K562 (cell line): Measurements from ENCODE around the gene UQCRH. TPM values are rescaled to one million over a fixed set of nuclear protein-coding genes. Genes with fewer than 3 reads are reported as not detected.

Experiments
- BRD9 ChIP-seq: fragments of 450-650 bp; IDR thresholded peaks from 2 replicates; pipeline ENCODE4 v1.6.1; 2018; ENCODE audit warnings: low read depth; ENCODE audit not compliant: partially characterized antibody
- COPS2 ChIP-seq: fragments of 450-650 bp; conservative IDR thresholded peaks from 2 replicates; pipeline ENCODE4 v1.6.1; 2016; ENCODE audit warnings: mild to moderate bottlenecking, moderate library complexity
- FOXK2 ChIP-seq, 2 experiments: fragments of 450-650 bp; IDR thresholded peaks in 1 of 2; conservative IDR thresholded peaks in 1 of 2; 2 replicates each; pipeline ENCODE4 v1.6.1; 2016; ENCODE audit warnings: low read depth in 2 of 2, mild to moderate bottlenecking in 1 of 2
- GABPB1 ChIP-seq: sonication (generic); formaldehyde crosslinking; IDR thresholded peaks from 2 replicates; pipeline ENCODE4 v1.8.0; 2022; ENCODE audit warnings: mild to moderate bottlenecking, missing genetic modification reagents
- GATAD2B ChIP-seq: fragments of 450-650 bp; IDR thresholded peaks from 2 replicates; pipeline ENCODE4 v1.6.1; 2017; ENCODE audit warnings: mild to moderate bottlenecking, borderline replicate concordance
- HEY1 ChIP-seq: fragments of 250-450 bp; sonication (Bioruptor Pico); IDR thresholded peaks from 2 replicates; pipeline ENCODE4 v1.5.0; 2020; ENCODE audit warnings: mild to moderate bottlenecking, moderate library complexity, borderline replicate concordance
- IFI16 ChIP-seq: fragments of 250-450 bp; sonication (Bioruptor Pico); IDR thresholded peaks from 2 replicates; pipeline ENCODE4 v2.1.2; 2022; ENCODE audit warnings: mild to moderate bottlenecking, inconsistent platforms
- MTA1 ChIP-seq: fragments of 450-650 bp; IDR thresholded peaks from 2 replicates; pipeline ENCODE4 v1.6.1; 2017; ENCODE audit warnings: borderline replicate concordance
- MYC ChIP-seq, 2 experiments: fragments of 250-450 bp in 1 of 2; sonication (Bioruptor Pico) in 1 of 2; IDR thresholded peaks; 2 replicates each; pipeline versions ENCODE4 v1.5.1 to v1.6.1; 2012 to 2021; ENCODE audit warnings: low read depth in 2 of 2, borderline replicate concordance in 1 of 2, improper control_type of control experiment in 1 of 2, low read length in 1 of 2, mild to moderate bottlenecking in 1 of 2, moderate library complexity in 1 of 2
- PHF21A ChIP-seq: fragments of 450-650 bp; IDR thresholded peaks from 2 replicates; pipeline ENCODE4 v1.6.1; 2017; ENCODE audit warnings: low read depth, borderline replicate concordance
- SREBF1 ChIP-seq: fragments of 150-350 bp; IDR thresholded peaks from 2 replicates; pipeline ENCODE4 v1.6.1; 2014; ENCODE audit warnings: antibody characterized with exemption, low read depth, low read length, borderline replicate concordance
- TAF15 ChIP-seq: fragments of 200-400 bp; formaldehyde crosslinking; IDR thresholded peaks from 2 replicates; pipeline ENCODE4 v1.6.1; 2017; ENCODE audit warnings: mild to moderate bottlenecking, low read depth, low read length, moderate library complexity
- TRIM24 ChIP-seq, 2 experiments: fragments of 450-650 bp; IDR thresholded peaks; 2 replicates each; pipeline ENCODE4 v1.6.1; 2016
- ZBED1 ChIP-seq: IDR thresholded peaks from 2 replicates; pipeline ENCODE4 v1.6.1; 2014
- ZFPM2 ChIP-seq: fragments of 250-450 bp; sonication (Bioruptor Pico); IDR thresholded peaks from 2 replicates; pipeline ENCODE4 v1.5.1; 2022; ENCODE audit warnings: mild to moderate bottlenecking
- ZNF57 ChIP-seq: fragments of 450-650 bp; formaldehyde crosslinking; IDR thresholded peaks from 2 replicates; pipeline ENCODE4 v1.4.0; 2020; ENCODE audit warnings: mild to moderate bottlenecking, moderate library complexity
- polyA plus RNA-seq, 8 experiments: library from polyadenylated mRNA; depleted of rRNA in 4 of 8; stranded (reverse) in 5 of 8; unstranded in 3 of 8; fragments of >200 nt; fragmentation: Nextera tagmentation in 2 of 8; fragmentation: Illumina TruSeq in 1 of 8; extraction: Ambion mirVana in 2 of 8; extraction: Trizol in 1 of 8; gene quantifications; 2 replicates each; pipeline versions ENCODE4 v1.2.1 to v1.2.3, GENCODE V29; 2011 to 2014; ENCODE audit warnings: inconsistent platforms in 1 of 8, missing spikeins in 1 of 8
- total RNA-seq, 7 experiments: library from RNA; depleted of rRNA in 6 of 7; stranded (reverse); fragments of >200 nt in 6 of 7; fragmentation: Illumina TruSeq in 2 of 7; extraction: Trizol in 2 of 7; gene quantifications; 2 replicates each; pipeline versions ENCODE4 v1.2.1 to v1.2.3, GENCODE V29; 2011 to 2021; ENCODE audit warnings: low replicate concordance in 1 of 7
- TF ChIP-seq, protein P1 (sequence below), 2 experiments: fragments of 450-650 bp; conservative IDR thresholded peaks; 2 replicates each; pipeline ENCODE4 v1.6.1; 2017; ENCODE audit warnings: mild to moderate bottlenecking in 2 of 2, moderate library complexity in 2 of 2
- TF ChIP-seq, protein P2 (sequence below): fragments of 450-650 bp; IDR thresholded peaks from 2 replicates; pipeline ENCODE4 v1.6.1; 2017; ENCODE audit warnings: mild to moderate bottlenecking, moderate library complexity
- TF ChIP-seq, protein P3 (sequence below), 2 experiments: fragments of 450-650 bp; IDR thresholded peaks; 2 replicates each; pipeline ENCODE4 v1.6.1; 2016
- TF ChIP-seq, protein P4 (sequence below), 2 experiments: fragments of 450-650 bp in 1 of 2; IDR thresholded peaks; 2 replicates each; pipeline ENCODE4 v1.6.1; 2011 to 2017; ENCODE audit warnings: low read depth in 2 of 2, antibody characterized with exemption in 1 of 2, borderline replicate concordance in 1 of 2, low read length in 1 of 2, mild to moderate bottlenecking in 1 of 2, mixed read lengths in 1 of 2; ENCODE audit not compliant: control insufficient read depth in 1 of 2

The UQCRH gene
- total and polyA plus RNA-seq, 9 of the 15 experiments (the other 6 are each of a cell fraction or from before 2014, with no cell fraction given), result 1,267 to 5,184 (median 2,410) TPM

DNA sequence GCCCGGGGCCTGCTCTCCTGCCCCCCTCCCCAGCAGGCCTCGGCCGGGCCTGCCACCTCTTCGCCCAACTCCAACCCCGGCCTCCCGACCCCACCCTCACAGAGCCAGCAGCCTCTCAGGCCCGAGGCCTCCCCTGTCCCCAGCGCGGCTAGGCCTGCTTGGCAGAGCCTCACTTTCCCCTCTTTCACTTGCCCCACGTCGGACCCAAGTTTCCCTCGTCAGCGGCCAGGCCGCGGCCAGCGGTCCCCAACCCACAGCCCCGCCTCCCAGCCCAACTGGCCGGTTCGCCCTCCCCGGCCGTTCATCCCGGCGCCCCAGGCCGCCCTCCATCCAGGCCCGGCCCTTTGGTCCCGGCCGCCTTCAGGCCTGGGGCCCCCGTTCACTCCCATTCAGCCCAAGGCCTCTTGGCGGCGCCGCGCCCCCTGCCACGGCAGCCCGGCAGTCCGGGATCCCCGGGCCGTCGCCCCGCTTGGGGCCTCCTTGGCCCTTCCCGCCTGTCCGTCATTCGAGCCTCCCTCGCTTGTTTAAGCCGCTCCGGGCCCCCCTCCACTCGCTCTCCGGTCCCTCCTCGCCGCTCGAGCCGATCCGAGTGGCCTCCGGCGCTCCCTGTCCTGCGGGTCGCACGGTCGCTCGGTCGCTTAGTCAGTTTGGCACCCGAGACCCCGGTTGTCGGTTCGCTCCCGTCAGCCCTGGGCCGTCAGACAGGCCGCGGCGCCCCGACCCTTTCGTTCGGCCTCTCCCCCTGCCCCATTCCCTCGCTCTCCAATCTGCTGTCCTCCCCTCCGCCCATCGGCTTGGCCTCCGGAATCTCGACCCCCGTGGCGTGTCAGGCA, 1.5 kb upstream of the UQCRH start (continued):
- TF ChIP-seq BRD9 (no peak), PHF21A (no peak), FOXK2 (conservative IDR thresholded peaks at IDR 0.05 in 1 of 2, IDR thresholded peaks at IDR 0.05 in 1 of 2; ENCODE audit: low read depth in 2 of 2) (no peak), ZBED1 (no peak), SREBF1 (no peak), COPS2 (no peak), GABPB1 (CRISPR knock-in tag) (no peak; the same call in 1 of the 2 replicates), ZNF57 (CRISPR knock-in tag) (no peak), TAF15 (no peak), GATAD2B (no peak), IFI16 (no peak), MTA1 (no peak; the same call in 1 of the 2 replicates), TRIM24 (IDR thresholded peaks at IDR 0.05) (no peak), ZFPM2 (no peak), HEY1 (no peak), MYC (IDR thresholded peaks at IDR 0.05; ENCODE audit: low read depth, low read length) (no peak; the same call in 1 of the 2 replicates), MYC (CRISPR knock-in tag; IDR thresholded peaks at IDR 0.05; ENCODE audit: borderline replicate concordance, low read depth) (peak; percentile 76; the same call in 1 of the 2 replicates)
- TF ChIP-seq, protein P1, sequence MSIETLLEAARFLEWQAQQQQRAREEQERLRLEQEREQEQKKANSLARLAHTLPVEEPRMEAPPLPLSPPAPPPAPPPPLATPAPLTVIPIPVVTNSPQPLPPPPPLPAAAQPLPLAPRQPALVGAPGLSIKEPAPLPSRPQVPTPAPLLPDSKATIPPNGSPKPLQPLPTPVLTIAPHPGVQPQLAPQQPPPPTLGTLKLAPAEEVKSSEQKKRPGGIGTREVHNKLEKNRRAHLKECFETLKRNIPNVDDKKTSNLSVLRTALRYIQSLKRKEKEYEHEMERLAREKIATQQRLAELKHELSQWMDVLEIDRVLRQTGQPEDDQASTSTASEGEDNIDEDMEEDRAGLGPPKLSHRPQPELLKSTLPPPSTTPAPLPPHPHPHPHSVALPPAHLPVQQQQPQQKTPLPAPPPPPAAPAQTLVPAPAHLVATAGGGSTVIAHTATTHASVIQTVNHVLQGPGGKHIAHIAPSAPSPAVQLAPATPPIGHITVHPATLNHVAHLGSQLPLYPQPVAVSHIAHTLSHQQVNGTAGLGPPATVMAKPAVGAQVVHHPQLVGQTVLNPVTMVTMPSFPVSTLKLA (conservative IDR thresholded peaks at IDR 0.05), result peak in 1 of 2 experiments; percentile 34; a peak in 1 of 4 replicates
- TF ChIP-seq, protein P2, sequence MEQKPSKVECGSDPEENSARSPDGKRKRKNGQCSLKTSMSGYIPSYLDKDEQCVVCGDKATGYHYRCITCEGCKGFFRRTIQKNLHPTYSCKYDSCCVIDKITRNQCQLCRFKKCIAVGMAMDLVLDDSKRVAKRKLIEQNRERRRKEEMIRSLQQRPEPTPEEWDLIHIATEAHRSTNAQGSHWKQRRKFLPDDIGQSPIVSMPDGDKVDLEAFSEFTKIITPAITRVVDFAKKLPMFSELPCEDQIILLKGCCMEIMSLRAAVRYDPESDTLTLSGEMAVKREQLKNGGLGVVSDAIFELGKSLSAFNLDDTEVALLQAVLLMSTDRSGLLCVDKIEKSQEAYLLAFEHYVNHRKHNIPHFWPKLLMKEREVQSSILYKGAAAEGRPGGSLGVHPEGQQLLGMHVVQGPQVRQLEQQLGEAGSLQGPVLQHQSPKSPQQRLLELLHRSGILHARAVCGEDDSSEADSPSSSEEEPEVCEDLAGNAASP, result no peak
- TF ChIP-seq, protein P3, sequence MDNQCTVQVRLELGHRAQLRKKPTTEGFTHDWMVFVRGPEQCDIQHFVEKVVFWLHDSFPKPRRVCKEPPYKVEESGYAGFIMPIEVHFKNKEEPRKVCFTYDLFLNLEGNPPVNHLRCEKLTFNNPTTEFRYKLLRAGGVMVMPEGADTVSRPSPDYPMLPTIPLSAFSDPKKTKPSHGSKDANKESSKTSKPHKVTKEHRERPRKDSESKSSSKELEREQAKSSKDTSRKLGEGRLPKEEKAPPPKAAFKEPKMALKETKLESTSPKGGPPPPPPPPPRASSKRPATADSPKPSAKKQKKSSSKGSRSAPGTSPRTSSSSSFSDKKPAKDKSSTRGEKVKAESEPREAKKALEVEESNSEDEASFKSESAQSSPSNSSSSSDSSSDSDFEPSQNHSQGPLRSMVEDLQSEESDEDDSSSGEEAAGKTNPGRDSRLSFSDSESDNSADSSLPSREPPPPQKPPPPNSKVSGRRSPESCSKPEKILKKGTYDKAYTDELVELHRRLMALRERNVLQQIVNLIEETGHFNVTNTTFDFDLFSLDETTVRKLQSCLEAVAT (IDR thresholded peaks at IDR 0.05), result peak; percentile 34 to 78; a peak in 2 of 4 replicates
- TF ChIP-seq, protein P4, sequence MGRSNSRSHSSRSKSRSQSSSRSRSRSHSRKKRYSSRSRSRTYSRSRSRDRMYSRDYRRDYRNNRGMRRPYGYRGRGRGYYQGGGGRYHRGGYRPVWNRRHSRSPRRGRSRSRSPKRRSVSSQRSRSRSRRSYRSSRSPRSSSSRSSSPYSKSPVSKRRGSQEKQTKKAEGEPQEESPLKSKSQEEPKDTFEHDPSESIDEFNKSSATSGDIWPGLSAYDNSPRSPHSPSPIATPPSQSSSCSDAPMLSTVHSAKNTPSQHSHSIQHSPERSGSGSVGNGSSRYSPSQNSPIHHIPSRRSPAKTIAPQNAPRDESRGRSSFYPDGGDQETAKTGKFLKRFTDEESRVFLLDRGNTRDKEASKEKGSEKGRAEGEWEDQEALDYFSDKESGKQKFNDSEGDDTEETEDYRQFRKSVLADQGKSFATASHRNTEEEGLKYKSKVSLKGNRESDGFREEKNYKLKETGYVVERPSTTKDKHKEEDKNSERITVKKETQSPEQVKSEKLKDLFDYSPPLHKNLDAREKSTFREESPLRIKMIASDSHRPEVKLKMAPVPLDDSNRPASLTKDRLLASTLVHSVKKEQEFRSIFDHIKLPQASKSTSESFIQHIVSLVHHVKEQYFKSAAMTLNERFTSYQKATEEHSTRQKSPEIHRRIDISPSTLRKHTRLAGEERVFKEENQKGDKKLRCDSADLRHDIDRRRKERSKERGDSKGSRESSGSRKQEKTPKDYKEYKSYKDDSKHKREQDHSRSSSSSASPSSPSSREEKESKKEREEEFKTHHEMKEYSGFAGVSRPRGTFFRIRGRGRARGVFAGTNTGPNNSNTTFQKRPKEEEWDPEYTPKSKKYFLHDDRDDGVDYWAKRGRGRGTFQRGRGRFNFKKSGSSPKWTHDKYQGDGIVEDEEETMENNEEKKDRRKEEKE (IDR thresholded peaks at IDR 0.05; ENCODE audit: borderline replicate concordance in 1 of 2, control insufficient read depth in 1 of 2, low read depth in 2 of 2, low read length in 1 of 2), result no peak
